RWPE1 (cell line): Measurements from ENCODE around the gene MID1IP1.

Source experiments
- CTCF ChIA-PET: fragments of 350-600 bp; sonication (Branson Sonifier 250); formaldehyde crosslinking; extraction: SDS; loops from one replicate; lab custom pipeline; 2021; lab: Yijun Ruan, JAX
- POLR2A ChIA-PET: fragments of 400-600 bp; formaldehyde crosslinking; extraction: SDS; loops from one replicate; lab custom pipeline; 2020; ENCODE audit warnings: antibody characterized with exemption; ENCODE audit not compliant: low non-redundant PET; lab: Yijun Ruan, JAX
- DNase-seq: peaks from one replicate; pipeline ENCODE4 v3.0.0; 2012; ENCODE audit warnings: low spot score
- H3K27ac ChIP-seq: fragments of 450-650 bp; 2 replicates; pipeline ENCODE4 v1.5.1; 2017
- TF ChIP-seq, protein P1 (sequence below): fragments of 450-650 bp; conservative IDR thresholded peaks from 2 replicates; pipeline ENCODE4 v1.5.1; 2017; ENCODE audit warnings: low read depth, mild to moderate bottlenecking

Gene MID1IP1

GRCh38 chrX:38841750-38842149 lies 40.5 kb downstream of the MID1IP1 start:
- TF ChIP-seq, protein P1, sequence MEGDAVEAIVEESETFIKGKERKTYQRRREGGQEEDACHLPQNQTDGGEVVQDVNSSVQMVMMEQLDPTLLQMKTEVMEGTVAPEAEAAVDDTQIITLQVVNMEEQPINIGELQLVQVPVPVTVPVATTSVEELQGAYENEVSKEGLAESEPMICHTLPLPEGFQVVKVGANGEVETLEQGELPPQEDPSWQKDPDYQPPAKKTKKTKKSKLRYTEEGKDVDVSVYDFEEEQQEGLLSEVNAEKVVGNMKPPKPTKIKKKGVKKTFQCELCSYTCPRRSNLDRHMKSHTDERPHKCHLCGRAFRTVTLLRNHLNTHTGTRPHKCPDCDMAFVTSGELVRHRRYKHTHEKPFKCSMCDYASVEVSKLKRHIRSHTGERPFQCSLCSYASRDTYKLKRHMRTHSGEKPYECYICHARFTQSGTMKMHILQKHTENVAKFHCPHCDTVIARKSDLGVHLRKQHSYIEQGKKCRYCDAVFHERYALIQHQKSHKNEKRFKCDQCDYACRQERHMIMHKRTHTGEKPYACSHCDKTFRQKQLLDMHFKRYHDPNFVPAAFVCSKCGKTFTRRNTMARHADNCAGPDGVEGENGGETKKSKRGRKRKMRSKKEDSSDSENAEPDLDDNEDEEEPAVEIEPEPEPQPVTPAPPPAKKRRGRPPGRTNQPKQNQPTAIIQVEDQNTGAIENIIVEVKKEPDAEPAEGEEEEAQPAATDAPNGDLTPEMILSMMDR = no peak
- DNase-seq = no peak
- H3K27ac ChIP-seq = no peak overlapping the region
- POLR2A ChIA-PET = no interaction called here
- CTCF ChIA-PET = no interaction called here

DNA sequence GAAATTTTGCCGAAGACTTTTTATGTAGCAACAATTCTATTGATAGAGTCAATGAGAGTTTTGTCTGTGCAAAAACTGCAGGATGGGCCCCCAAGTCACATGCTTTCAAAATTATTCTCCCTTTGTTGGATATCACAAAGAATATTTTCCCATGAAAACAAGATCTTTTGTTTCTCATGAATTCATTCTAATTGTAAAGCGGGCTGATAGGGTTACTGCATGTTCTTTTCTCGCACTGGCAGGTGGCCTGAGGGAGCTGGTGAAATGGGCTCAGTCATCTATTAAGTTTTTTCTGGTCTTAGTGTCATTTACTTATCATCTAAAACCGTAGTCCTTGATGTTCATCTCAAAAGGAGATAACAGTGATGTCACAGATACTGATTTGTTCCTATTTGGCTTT lies 44.2 kb downstream of the MID1IP1 start:
- DNase-seq = no peak
- H3K27ac ChIP-seq = no peak overlapping the region
- ChIA-PET POLR2A (no interaction called here), CTCF (no interaction called here)
- TF ChIP-seq, protein P1 = no peak

DNA sequence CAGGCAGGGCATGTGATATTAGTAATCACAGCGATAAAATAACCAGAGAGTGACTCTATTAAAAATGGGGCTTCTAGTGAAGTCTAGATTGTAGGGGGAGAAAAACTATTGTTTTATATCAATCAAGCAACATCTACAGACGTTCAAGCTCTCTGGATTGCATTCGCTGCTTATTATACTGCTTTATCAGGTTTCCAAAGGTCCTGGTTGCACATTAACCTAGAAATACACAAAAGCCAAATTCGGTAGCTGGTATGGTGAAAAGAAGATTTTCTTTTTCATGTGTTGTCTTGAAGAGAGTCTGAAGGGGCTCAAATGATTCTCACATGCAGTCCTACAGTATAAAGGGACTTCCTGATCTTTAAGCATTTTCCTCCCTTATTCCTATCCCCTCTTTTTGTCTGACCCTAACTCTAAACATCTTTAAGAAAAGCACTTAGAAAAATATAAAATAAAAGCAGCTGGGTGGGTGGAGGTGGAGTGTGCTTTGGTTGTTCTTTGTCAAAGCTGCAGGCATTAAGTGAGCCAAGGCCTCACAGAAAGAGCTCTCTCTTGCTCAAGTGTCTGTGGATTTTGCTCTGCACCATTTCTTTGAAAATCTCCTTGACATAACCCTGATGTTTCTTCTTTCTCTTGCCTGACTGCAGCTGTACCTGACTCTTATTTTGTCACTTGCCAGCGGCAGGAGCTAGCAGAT lies 46.1 kb downstream of the MID1IP1 start:
- TF ChIP-seq, protein P1 = no peak
- ChIA-PET CTCF (interaction anchor here (0.6 kb wide), 1 partner anchor 421 kb away, joined by 3 read pairs; no protein-coding TSS in a partner anchor), POLR2A (no interaction called here)
- no peak overlapping the region for H3K27ac ChIP-seq
- no peak for DNase-seq

GRCh38 chrX:38847903-38848230 lies 46.6 kb downstream of the MID1IP1 start:
- H3K27ac ChIP-seq = no peak overlapping the region
- TF ChIP-seq, protein P1 = no peak
- ChIA-PET CTCF (interaction anchor here (0.6 kb wide), 1 partner anchor 421 kb away, joined by 3 read pairs; no protein-coding TSS in a partner anchor), POLR2A (no interaction called here)
- DNase-seq = no peak

- H3K27ac ChIP-seq = no peak overlapping the region
- DNase-seq = no peak
- ChIA-PET POLR2A (no interaction called here), CTCF (interaction anchor here (0.5 kb wide), 1 partner anchor 21 kb away, joined by 3 read pairs; no protein-coding TSS in a partner anchor)
- TF ChIP-seq, protein P1 = no peak
Measured at GRCh38 chrX:38848671-38849455, 47.6 kb downstream of the MID1IP1 start.

- ChIA-PET CTCF (interaction anchor here (0.7 kb wide), 1 partner anchor 963 kb away, joined by 3 read pairs; no protein-coding TSS in a partner anchor), POLR2A (no interaction called here)
- TF ChIP-seq, protein P1 = no peak
- H3K27ac ChIP-seq = no peak overlapping the region
- DNase-seq = no peak
Measured at GRCh38 chrX:38850807-38851544, 49.7 kb downstream of the MID1IP1 start.
